H1 (cell line): ENCODE results near the gene SEMA4C. TPM values are rescaled to one million over a fixed set of nuclear protein-coding genes. Genes with fewer than 3 reads are reported as not detected.

Experiments
- CTCF ChIA-PET: fragments of 300-600 bp; sonication (Branson Sonifier 250); formaldehyde crosslinking; loops from one replicate; lab custom pipeline; 2021; ENCODE audit not compliant: partially characterized antibody; lab: Charles Lee
- POLR2A ChIA-PET: fragments of 300-600 bp; sonication (Branson Sonifier 250); formaldehyde crosslinking; loops from one replicate; lab custom pipeline; 2021; ENCODE audit warnings: inconsistent platforms; ENCODE audit not compliant: partially characterized antibody; lab: Charles Lee
- DNase-seq, 2 experiments: peaks; one replicate each; pipeline versions ENCODE4 v3.0.0 to v3.0.0-alpha.2; 2010 to 2022; ENCODE audit warnings: low spot score in 2 of 2, low read depth in 1 of 2, mixed read lengths in 1 of 2
- FAIRE-seq: peaks from 2 replicates; lab custom pipeline; 2011; peaks lifted over from hg19 to GRCh38; lab: Jason Lieb, UNC
- H2AFZ ChIP-seq: 2 replicates; pipeline ENCODE4 v1.8.1; 2012; ENCODE audit warnings: low read length, inconsistent platforms
- H2AK5ac ChIP-seq: 2 replicates; pipeline ENCODE4 v1.6.1; 2013; ENCODE audit warnings: low read depth, low read length
- H2BK120ac ChIP-seq: replicated peaks from 2 replicates; pipeline ENCODE3; 2013; ENCODE audit warnings: low read depth, low read length, inconsistent platforms
- H2BK12ac ChIP-seq: 2 replicates; pipeline ENCODE4 v1.6.1; 2013; ENCODE audit warnings: low read depth, low read length
- H2BK15ac ChIP-seq: 2 replicates; pipeline ENCODE4 v1.6.1; 2013; ENCODE audit warnings: low read length
- H2BK20ac ChIP-seq: 2 replicates; pipeline ENCODE4 v1.6.1; 2013; ENCODE audit warnings: low read length
- H2BK5ac ChIP-seq: 2 replicates; pipeline ENCODE4 v1.6.1; 2013; ENCODE audit warnings: low read depth, low read length
- H3K14ac ChIP-seq: 2 replicates; pipeline ENCODE4 v1.6.1; 2013; ENCODE audit warnings: inconsistent platforms; ENCODE audit not compliant: insufficient read length
- H3K18ac ChIP-seq: 2 replicates; pipeline ENCODE4 v1.6.1; 2013; ENCODE audit warnings: low read length; ENCODE audit errors: extremely low read depth
- H3K23ac ChIP-seq: 2 replicates; pipeline ENCODE4 v1.6.1; 2013; ENCODE audit warnings: inconsistent platforms; ENCODE audit not compliant: insufficient read length
- H3K23me2 ChIP-seq: 2 replicates; pipeline ENCODE4 v1.6.1; 2013; ENCODE audit warnings: low read depth, low read length
- H3K27ac ChIP-seq: 2 replicates; pipeline ENCODE4 v1.6.1; 2011; ENCODE audit warnings: low read depth, low read length, inconsistent platforms
- H3K27me3 ChIP-seq, 4 experiments: replicated peaks in 1 of 4; 1 replicate in 1 of 4; 2 replicates in 3 of 4; pipeline versions ENCODE4 v1.6.1 to v1.8.1; 2011 to 2013; ENCODE audit warnings: low read length in 3 of 4, mild to moderate bottlenecking in 3 of 4, inconsistent platforms in 2 of 4, mixed read lengths in 2 of 4, moderate library complexity in 1 of 4; ENCODE audit not compliant: control insufficient read depth in 3 of 4, insufficient read depth in 3 of 4; ENCODE audit errors: extremely low read depth in 1 of 4
- H3K36me3 ChIP-seq, 4 experiments: 2 replicates each; pipeline versions ENCODE4 v1.6.1 to v1.8.1; 2011 to 2013; ENCODE audit warnings: mild to moderate bottlenecking in 4 of 4, low read length in 3 of 4, moderate library complexity in 2 of 4, control low read depth in 1 of 4, inconsistent platforms in 1 of 4; ENCODE audit not compliant: insufficient read depth in 4 of 4, control insufficient read depth in 2 of 4
- H3K4ac ChIP-seq: replicated peaks from 2 replicates; pipeline ENCODE3; 2013; ENCODE audit warnings: low read length, low read depth, mixed read lengths, inconsistent platforms; ENCODE audit not compliant: insufficient read length
- H3K4me1 ChIP-seq, 4 experiments: replicated peaks in 1 of 4; 1 replicate in 1 of 4; 2 replicates in 3 of 4; pipeline versions ENCODE4 v1.6.1 to v1.8.1; 2011 to 2013; ENCODE audit warnings: low read length in 3 of 4, inconsistent platforms in 2 of 4, mixed read lengths in 1 of 4; ENCODE audit not compliant: insufficient read depth in 4 of 4, control insufficient read depth in 3 of 4
- H3K4me2 ChIP-seq, 2 experiments: 2 replicates each; pipeline versions ENCODE4 v1.6.1 to v1.8.1; 2011 to 2013; ENCODE audit warnings: low read depth in 2 of 2, low read length in 2 of 2, control low read depth in 1 of 2, inconsistent platforms in 1 of 2, mild to moderate bottlenecking in 1 of 2; ENCODE audit not compliant: insufficient read depth in 1 of 2
- H3K4me3 ChIP-seq, 4 experiments: fragments of 200-600, 300-600 bp in 1 of 4; sonication (generic), shearing (Covaris generic), sonication (Bioruptor Twin) in 1 of 4; 2 replicates each; pipeline versions ENCODE4 v1.5.1 to v1.8.1; 2011 to 2016; ENCODE audit warnings: low read length in 4 of 4, low read depth in 3 of 4, control low read depth in 2 of 4, inconsistent platforms in 2 of 4, mild to moderate bottlenecking in 2 of 4, mixed read lengths in 1 of 4, moderate library complexity in 1 of 4; ENCODE audit not compliant: insufficient read depth in 2 of 4; ENCODE audit errors: extremely low read depth in 1 of 4
- H3K56ac ChIP-seq: replicated peaks from 2 replicates; pipeline ENCODE3; 2013; ENCODE audit warnings: low read depth, mild to moderate bottlenecking, mixed read lengths, low read length, inconsistent platforms; ENCODE audit not compliant: insufficient read length
- H3K79me1 ChIP-seq: 2 replicates; pipeline ENCODE4 v1.6.1; 2013; ENCODE audit warnings: low read depth, low read length, control low read depth
- H3K79me2 ChIP-seq, 2 experiments: 2 replicates each; pipeline versions ENCODE4 v1.6.1 to v1.8.1; 2012 to 2013; ENCODE audit warnings: low read length in 2 of 2, mild to moderate bottlenecking in 2 of 2, inconsistent platforms in 1 of 2; ENCODE audit not compliant: insufficient read depth in 2 of 2, control insufficient read depth in 1 of 2
- H3K9ac ChIP-seq, 4 experiments: replicated peaks in 1 of 4; 1 replicate in 1 of 4; 2 replicates in 3 of 4; pipeline versions ENCODE4 v1.6.1 to v1.8.1; 2011 to 2013; ENCODE audit warnings: low read depth in 3 of 4, low read length in 3 of 4, control low read depth in 2 of 4, mild to moderate bottlenecking in 2 of 4, moderate library complexity in 2 of 4, inconsistent platforms in 1 of 4; ENCODE audit errors: extremely low read depth in 1 of 4
- H3K9me3 ChIP-seq, 2 experiments: 2 replicates each; pipeline versions ENCODE4 v1.6.1 to v1.8.1; 2012 to 2013; ENCODE audit warnings: mild to moderate bottlenecking in 2 of 2, moderate library complexity in 2 of 2, control low read depth in 1 of 2, inconsistent platforms in 1 of 2, low read depth in 1 of 2, low read length in 1 of 2, mixed read lengths in 1 of 2; ENCODE audit not compliant: insufficient read depth in 2 of 2
- H4K20me1 ChIP-seq, 2 experiments: replicated peaks in 1 of 2; 2 replicates each; pipeline versions ENCODE3 to v1.8.1; 2011 to 2013; ENCODE audit warnings: inconsistent platforms in 2 of 2, low read length in 2 of 2, mild to moderate bottlenecking in 1 of 2; ENCODE audit not compliant: insufficient read depth in 2 of 2, control insufficient read depth in 1 of 2
- H4K5ac ChIP-seq: 2 replicates; pipeline ENCODE4 v1.6.1; 2013; ENCODE audit warnings: low read length, low read depth, mixed read lengths, inconsistent platforms; ENCODE audit not compliant: insufficient read length
- H4K8ac ChIP-seq: 2 replicates; pipeline ENCODE4 v1.8.0; 2013; ENCODE audit warnings: mild to moderate bottlenecking, moderate library complexity, low read length, inconsistent platforms; ENCODE audit not compliant: insufficient read depth; ENCODE audit errors: extremely low read depth
- H4K91ac ChIP-seq: replicated peaks from 2 replicates; pipeline ENCODE3; 2013; ENCODE audit warnings: low read length, mixed read lengths, inconsistent platforms; ENCODE audit not compliant: insufficient read length
- CHD2 ChIP-seq: IDR thresholded peaks from 2 replicates; pipeline ENCODE4 v1.6.1; 2012; ENCODE audit warnings: low read length, improper control_type of control experiment
- FOSL1 ChIP-seq: IDR thresholded peaks from 2 replicates; pipeline ENCODE4 v1.6.1; 2011; ENCODE audit warnings: mild to moderate bottlenecking, low read depth, low read length, moderate library complexity; ENCODE audit not compliant: insufficient read depth
- HDAC6 ChIP-seq: IDR thresholded peaks from one replicate; pipeline ENCODE4 v1.7.1; 2012; ENCODE audit warnings: low read depth, mild to moderate bottlenecking, inconsistent platforms, low read length, moderate library complexity
- KDM4A ChIP-seq: IDR thresholded peaks from one replicate; pipeline ENCODE4 v1.7.1; 2012; ENCODE audit warnings: low read depth, mild to moderate bottlenecking, moderate library complexity, low read length, inconsistent platforms; ENCODE audit not compliant: severe bottlenecking
- POLR2A ChIP-seq, 2 experiments: IDR thresholded peaks; 1 replicate in 1 of 2; 2 replicates in 1 of 2; pipeline ENCODE4 v1.6.1; 2011; ENCODE audit warnings: low read depth in 2 of 2, low read length in 2 of 2, mild to moderate bottlenecking in 2 of 2; ENCODE audit errors: control extremely low read depth in 1 of 2
- POLR2AphosphoS5 ChIP-seq: IDR thresholded peaks from 2 replicates; pipeline ENCODE4 v1.6.1; 2011; ENCODE audit warnings: low read depth, low read length
- POU5F1 ChIP-seq: IDR thresholded peaks from 2 replicates; pipeline ENCODE4 v1.6.1; 2011; ENCODE audit warnings: low read depth, mild to moderate bottlenecking, low read length, moderate library complexity
- RAD21 ChIP-seq, 2 experiments: IDR thresholded peaks in 1 of 2; conservative IDR thresholded peaks in 1 of 2; 2 replicates each; pipeline ENCODE4 v1.6.1; 2011; ENCODE audit warnings: low read depth in 2 of 2, low read length in 2 of 2, improper control_type of control experiment in 1 of 2, inconsistent platforms in 1 of 2, mild to moderate bottlenecking in 1 of 2, moderate library complexity in 1 of 2
- TAF7 ChIP-seq: optimal IDR thresholded peaks from 2 replicates; pipeline ENCODE3; 2011; ENCODE audit warnings: low read depth, mild to moderate bottlenecking, inconsistent platforms, low read length, moderate library complexity, borderline replicate concordance
- TEAD4 ChIP-seq: IDR thresholded peaks from 2 replicates; pipeline ENCODE4 v1.6.1; 2012; ENCODE audit warnings: low read depth, low read length, inconsistent platforms, mixed read lengths
- WGBS, 2 experiments: shearing (Covaris generic) in 1 of 2; methylation state at CpG; one replicate each; pipeline versions ENCODE4 v1.1.6 to v1.1.7; 2013 to 2015; ENCODE audit warnings: low lambda C conversion rate in 2 of 2, mixed read lengths in 2 of 2, inconsistent platforms in 1 of 2, low coverage in 1 of 2, missing lambda C conversion rate in 1 of 2; ENCODE audit not compliant: insufficient replicate concordance in 2 of 2, insufficient coverage in 1 of 2, insufficient read length in 1 of 2; ENCODE audit errors: extremely low coverage in 1 of 2, missing lambda C conversion rate in 1 of 2; 5-methylcytosine and 5-hydroxymethylcytosine counted together
- polyA plus RNA-seq, 7 experiments: library from polyadenylated mRNA; depleted of rRNA in 3 of 7; stranded (reverse) in 5 of 7; unstranded in 2 of 7; fragments of >200 nt in 5 of 7; fragments of 200-250 nt in 2 of 7; gene quantifications; 1 replicate in 5 of 7; 2 replicates in 1 of 7; 4 replicates in 1 of 7; pipeline versions ENCODE4 v1.2.1 to v1.2.3, GENCODE V29; 2011 to 2013; ENCODE audit warnings: missing spikeins in 2 of 7, mixed read lengths in 2 of 7
- total RNA-seq: library from RNA; stranded (reverse); fragmentation: NEBNext Ultra II Directional; extraction: Animal tissue kit (Norgen Biotek cat#: 25700); gene quantifications from 2 replicates; pipeline ENCODE4 v1.2.1, GENCODE V29; 2021
- TF ChIP-seq, protein P1 (sequence below): IDR thresholded peaks from 2 replicates; pipeline ENCODE4 v1.6.1; 2012; ENCODE audit warnings: inconsistent platforms

The SEMA4C gene
- total and polyA plus RNA-seq, 2 of the 8 experiments (the other 6 are each of a cell fraction or from before 2014, with no cell fraction given), result 47.5 to 67.3 TPM

DNA sequence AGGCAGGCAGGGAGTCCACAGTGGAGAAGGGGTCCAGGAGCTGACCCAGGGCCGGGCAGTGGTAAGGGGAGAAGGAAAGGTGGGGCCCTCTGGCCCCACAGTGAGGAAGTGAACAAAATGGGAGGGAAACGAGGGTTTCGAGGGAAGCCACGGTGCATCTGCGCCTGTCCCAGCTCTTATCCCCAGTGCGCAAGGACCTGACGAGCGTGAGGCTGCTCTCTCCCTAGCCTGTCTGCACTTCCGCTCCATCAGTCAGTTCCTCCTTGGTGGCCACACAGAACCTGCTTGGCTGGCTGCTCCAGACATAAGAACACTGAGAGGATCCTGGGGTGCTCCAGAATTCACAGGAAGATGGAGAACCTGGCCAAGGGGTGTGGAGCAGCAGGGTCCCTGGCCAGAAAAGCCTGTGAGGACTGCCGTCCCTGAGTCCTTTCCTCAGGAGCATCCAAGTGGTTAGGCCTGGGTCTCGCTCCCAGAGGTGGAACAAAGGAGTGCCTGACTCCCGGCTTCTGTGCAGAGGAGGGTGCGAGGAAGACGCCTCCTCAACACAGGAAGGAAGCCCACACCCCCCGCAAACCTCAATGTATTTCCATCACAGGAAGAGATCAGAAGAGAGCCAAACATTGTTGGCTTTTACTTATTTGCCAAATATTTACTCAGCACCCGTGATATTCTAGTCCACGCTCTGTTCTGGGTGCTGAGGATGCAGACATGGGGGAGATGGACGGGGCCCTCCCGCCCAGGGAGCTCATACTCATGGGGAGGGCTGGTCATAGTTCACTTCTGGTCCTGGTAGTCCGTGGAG lies 43.7 kb upstream of the SEMA4C start:
- H2BK12ac ChIP-seq, result 0 out of 2 replicates have a peak overlapping the region, but pooled peaks have one; percentile 75
- H3K27ac ChIP-seq, result no peak overlapping the region
- no peaks in the 10 kb centered on the region for H3K79me2 ChIP-seq
- no peak for FAIRE-seq
- no peak overlapping the region for H3K9ac ChIP-seq
- H3K23me2 ChIP-seq, result no peaks in the 10 kb centered on the region
- no peaks in the 10 kb centered on the region; a peak in 1 of 4 replicates for H3K9me3 ChIP-seq
- no peak overlapping the region for H2BK5ac ChIP-seq
- H4K20me1 ChIP-seq, result no peaks in the 10 kb centered on the region
- H3K18ac ChIP-seq, result peak overlapping the region; percentile 56; the same call in 1 of the 2 replicates
- no peak overlapping the region for H2AFZ ChIP-seq
- ChIA-PET CTCF (interaction anchor here (0.8 to 3.3 kb wide), 8 partner anchors 8 to 46 kb away, joined by 3 to 15 read pairs (median 4); no protein-coding TSS in a partner anchor), POLR2A (interaction anchor here (1.0 to 2.1 kb wide), 4 partner anchors 10 to 73 kb away, joined by 3 to 9 read pairs (median 4); partner anchors contain the start of gene ANKRD39)
- H4K5ac ChIP-seq, result no peak overlapping the region
- WGBS, 2 experiments, result 90% methylated on average over 20 of the region's 20 CpGs; no CpG with 5 or more reads in 1 of the 2 experiments
- H3K4me3 ChIP-seq, result no peak overlapping the region
- H3K79me1 ChIP-seq, result no peaks in the 10 kb centered on the region
- peak overlapping the region; percentile 50 for H4K91ac ChIP-seq
- H4K8ac ChIP-seq, result 0 out of 2 replicates have a peak overlapping the region, but pooled peaks have one; percentile 1
- no peak overlapping the region for H3K14ac ChIP-seq
- H3K23ac ChIP-seq, result no peak overlapping the region
- H3K56ac ChIP-seq, result no peak overlapping the region
- no peaks in the 10 kb centered on the region for H3K36me3 ChIP-seq
- H3K4me1 ChIP-seq, result peaks cover 0 to 16% (median 10%) of the 10 kb centered on the region in 4 experiments; a peak in 5 of 7 replicates
- peaks cover 0 to 2% (median 0%) of the 10 kb centered on the region in 4 experiments; a peak in 2 of 7 replicates for H3K27me3 ChIP-seq
- H3K4me2 ChIP-seq, result no peak overlapping the region
- H2BK120ac ChIP-seq, result no peak overlapping the region
- DNase-seq, result no peak
- H3K4ac ChIP-seq, result no peak overlapping the region
- H2BK20ac ChIP-seq, result peak overlapping the region; percentile 95
- H2BK15ac ChIP-seq, result peak overlapping the region; percentile 98; the same call in 1 of the 2 replicates
- H2AK5ac ChIP-seq, result peak overlapping the region; percentile 60; the same call in 1 of the 2 replicates
- TF ChIP-seq TEAD4, result no peak
- TF ChIP-seq HDAC6, result no peak
- TF ChIP-seq, protein P1, sequence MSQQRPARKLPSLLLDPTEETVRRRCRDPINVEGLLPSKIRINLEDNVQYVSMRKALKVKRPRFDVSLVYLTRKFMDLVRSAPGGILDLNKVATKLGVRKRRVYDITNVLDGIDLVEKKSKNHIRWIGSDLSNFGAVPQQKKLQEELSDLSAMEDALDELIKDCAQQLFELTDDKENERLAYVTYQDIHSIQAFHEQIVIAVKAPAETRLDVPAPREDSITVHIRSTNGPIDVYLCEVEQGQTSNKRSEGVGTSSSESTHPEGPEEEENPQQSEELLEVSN, result no peak
- TF ChIP-seq CHD2, result no peak
- TF ChIP-seq KDM4A, result no peak
- TF ChIP-seq TAF7, result no peak
- no peak for TF ChIP-seq POU5F1
- TF ChIP-seq POLR2A (IDR thresholded peaks at IDR 0.05; ENCODE audit: control extremely low read depth in 1 of 2, low read depth in 2 of 2, low read length in 2 of 2), result no peak
- TF ChIP-seq POLR2AphosphoS5, result no peak
- TF ChIP-seq RAD21 (IDR thresholded peaks at IDR 0.05 in 1 of 2, conservative IDR thresholded peaks at IDR 0.05 in 1 of 2; ENCODE audit: low read depth in 2 of 2, low read length in 2 of 2), result no peak
- no peak for TF ChIP-seq FOSL1
